Astrocyte of the cerebellum (primary cell): ENCODE measurements around the gene AHDC1.
A peak's percentile ranks its signal among the peaks of the same experiment; 100 is the strongest.
"Not testable (repeated sequence)": the region's sequence is repeated elsewhere in the genome, so short reads cannot be mapped to it uniquely, and the experiment has no call there.

Experiments used
- DNase-seq: peaks from one replicate; pipeline ENCODE4 v3.0.0-alpha.2; 2011; ENCODE audit warnings: low read depth
- H3K4me3 ChIP-seq: 2 replicates; pipeline ENCODE4 v1.5.1; 2011; ENCODE audit warnings: mild to moderate bottlenecking, low read depth, low read length, moderate library complexity
- CTCF ChIP-seq: IDR thresholded peaks from 2 replicates; pipeline ENCODE4 v1.5.1; 2012; ENCODE audit warnings: low read length, low read depth, moderate library complexity, mild to moderate bottlenecking; ENCODE audit errors: missing control alignments
- in situ Hi-C: cut with HindIII; loops from 2 replicates; pipeline ENCODE4 v1.10.0; 2017; ENCODE audit warnings: low sequenced_read_pairs

Gene AHDC1

GRCh38 chr1:27544834-27545233 lies 59.1 kb downstream of the AHDC1 start:
- no peak overlapping the region for H3K4me3 ChIP-seq
- in situ Hi-C loops, result loop anchor here (5.0 kb wide), 1 partner anchor 33 kb away; no protein-coding TSS in a partner anchor
- TF ChIP-seq CTCF, result no peak
- DNase-seq, result no peak

GRCh38 chr1:27543284-27543683 lies 60.7 kb downstream of the AHDC1 start:
- H3K4me3 ChIP-seq, result no peak overlapping the region
- no peak for TF ChIP-seq CTCF
- in situ Hi-C loops, result no loop called here

GRCh38 chr1:27542463-27543273 lies 61.3 kb downstream of the AHDC1 start:
- no peak for TF ChIP-seq CTCF
- in situ Hi-C loops, result no loop called here
- H3K4me3 ChIP-seq, result no peak overlapping the region
- no peak for DNase-seq

More at GRCh38 chr1:27543284-27543683, 60.7 kb downstream of the AHDC1 start:
- no peak for DNase-seq

GRCh38 chr1:27539901-27540861 lies 63.8 kb downstream of the AHDC1 start:
- TF ChIP-seq CTCF, result no peak
- in situ Hi-C loops, result no loop called here
- no peak for DNase-seq
- H3K4me3 ChIP-seq, result no peak overlapping the region

- no peak overlapping the region for H3K4me3 ChIP-seq
- in situ Hi-C loops, result no loop called here
- TF ChIP-seq CTCF, result no peak
- peak; percentile 46 for DNase-seq
Measured at GRCh38 chr1:27538793-27539192, 65.2 kb downstream of the AHDC1 start.

- H3K4me3 ChIP-seq, DNase-seq, in situ Hi-C loops: not testable (repeated sequence)
Measured at GRCh38 chr1:27538305-27538676, 65.7 kb downstream of the AHDC1 start.
